PC-3 (cell line): ENCODE measurements around the gene NEXN. TPM values are rescaled to one million over a fixed set of nuclear protein-coding genes. Genes with fewer than 3 reads are reported as not detected.
A peak's percentile ranks its signal among the peaks of the same experiment; 100 is the strongest.

Experiments used
- ATAC-seq: fragments of 200-7000 bp; cut with Tn5 transposase; 2 replicates; pipeline ENCODE4 v1.9.1; 2020; ENCODE audit warnings: mild to moderate bottlenecking, moderate library complexity
- BruUV-seq: library from RNA; stranded (reverse); fragments of 400-500 nt; replicated peaks from 2 replicates; lab custom pipeline; 2021; lab: Mats Ljungman, UMichigan
- CTCF ChIA-PET: fragments of 300-600 bp; sonication (Branson Sonifier 250); formaldehyde crosslinking; loops from one replicate; lab custom pipeline; 2022; ENCODE audit warnings: antibody characterized with exemption; lab: Charles Lee
- POLR2A ChIA-PET: fragments of 300-600 bp; sonication (Branson Sonifier 250); formaldehyde crosslinking; loops from one replicate; lab custom pipeline; 2022; ENCODE audit warnings: antibody characterized with exemption; ENCODE audit not compliant: unreplicated experiment; lab: Charles Lee
- DNase-seq: peaks from one replicate; pipeline ENCODE4 v3.0.0-alpha.2; 2015
- H2AFZ ChIP-seq: fragments of 300-600 bp; sonication (generic); 2 replicates; pipeline ENCODE4 v1.6.0; 2016; ENCODE audit warnings: antibody characterized with exemption, low read length
- H3F3A ChIP-seq: fragments of 300-600 bp; sonication (generic); one replicate; pipeline ENCODE4 v1.6.0; 2017; ENCODE audit warnings: antibody characterized with exemption, low read length, control low read depth, mild to moderate bottlenecking; ENCODE audit not compliant: unreplicated experiment
- H3K27ac ChIP-seq: fragments of 300-600 bp; sonication (generic); 2 replicates; pipeline ENCODE4 v1.5.1; 2016; ENCODE audit warnings: mild to moderate bottlenecking, low read length
- H3K27me3 ChIP-seq: fragments of 300-600 bp; sonication (generic); 2 replicates; pipeline ENCODE4 v1.6.1; 2016; ENCODE audit warnings: low read length, mixed read lengths
- H3K36me3 ChIP-seq: fragments of 300-600 bp; sonication (generic); 2 replicates; pipeline ENCODE4 v1.6.1; 2016; ENCODE audit warnings: low read depth, mixed run types, low read length, mixed read lengths
- H3K4me1 ChIP-seq: fragments of 300-600 bp; sonication (generic); 2 replicates; pipeline ENCODE4 v1.5.1; 2016; ENCODE audit warnings: low read length; ENCODE audit not compliant: insufficient read depth
- H3K4me2 ChIP-seq: fragments of 300-600 bp; sonication (generic); 2 replicates; pipeline ENCODE4 v1.6.0; 2016; ENCODE audit warnings: low read length
- H3K4me3 ChIP-seq: fragments of 300-600 bp; sonication (generic); 2 replicates; pipeline ENCODE4 v1.5.1; 2016; ENCODE audit warnings: mild to moderate bottlenecking, low read length, mixed read lengths
- H3K79me2 ChIP-seq: fragments of 300-600 bp; sonication (generic); 2 replicates; pipeline ENCODE4 v1.6.1; 2017; ENCODE audit warnings: low read length, mixed read lengths
- H3K9ac ChIP-seq: fragments of 300-600 bp; sonication (generic); 2 replicates; pipeline ENCODE4 v1.6.0; 2016; ENCODE audit warnings: mild to moderate bottlenecking, low read length
- H3K9me2 ChIP-seq: fragments of 300-600 bp; sonication (generic); replicated peaks from 2 replicates; pipeline ENCODE4 v1.6.1; 2016; ENCODE audit warnings: mixed run types, low read length, mixed read lengths
- H3K9me3 ChIP-seq: fragments of 300-600 bp; sonication (generic); 2 replicates; pipeline ENCODE4 v1.6.1; 2016; ENCODE audit warnings: low read length, mixed read lengths
- H4K20me1 ChIP-seq: fragments of 300-600 bp; sonication (generic); 2 replicates; pipeline ENCODE4 v1.6.1; 2016; ENCODE audit warnings: low read length, mixed read lengths
- CTCF ChIP-seq: fragments of 300-600 bp; sonication (generic); conservative IDR thresholded peaks from 2 replicates; pipeline ENCODE4 v1.5.1; 2017; ENCODE audit warnings: antibody characterized with exemption, low read depth, mild to moderate bottlenecking, low read length
- EZH2 ChIP-seq: fragments of 300-600 bp; sonication (generic); IDR thresholded peaks from one replicate; pipeline ENCODE4 v1.6.1; 2017; ENCODE audit warnings: antibody characterized with exemption, mild to moderate bottlenecking, low read length; ENCODE audit not compliant: unreplicated experiment
- EZH2phosphoT487 ChIP-seq: fragments of 300-600 bp; sonication (generic); IDR thresholded peaks from 2 replicates; pipeline ENCODE4 v1.6.1; 2018; ENCODE audit warnings: mild to moderate bottlenecking, antibody characterized with exemption, low read length, borderline replicate concordance
- intact Hi-C: fragments of 100-400 bp; cut with micrococcal nuclease; formaldehyde crosslinking; loops from 2 replicates; pipeline ENCODE4 v1.9.0; 2023
- total RNA-seq: library from RNA; depleted of rRNA; stranded (reverse); fragments of >200 nt; gene quantifications from 2 replicates; pipeline ENCODE4 v1.2.3, GENCODE V29; 2014

Gene NEXN
- total RNA-seq, 1 experiment from 2014 or later: 3.5 TPM

- Histone ChIP-seq H3F3A (peaks cover 11% of the 10 kb centered on the region), H4K20me1 (peaks cover 13% of the 10 kb centered on the region), H2AFZ (no peak overlapping the region), H3K27me3 (no peaks in the 10 kb centered on the region), H3K9me2 (no peaks in the 10 kb centered on the region), H3K4me1 (no peaks in the 10 kb centered on the region), H3K4me2 (no peak overlapping the region), H3K27ac (no peak overlapping the region), H3K36me3 (peaks cover 93% of the 10 kb centered on the region), H3K9me3 (no peaks in the 10 kb centered on the region), H3K4me3 (no peak overlapping the region), H3K79me2 (peaks cover 18% of the 10 kb centered on the region; the same call in 1 of the 2 replicates), H3K9ac (no peak overlapping the region)
- intact Hi-C loops: no loop called here
- DNase-seq (no peak), ATAC-seq (no peak)
- TF ChIP-seq EZH2 (no peak), CTCF (no peak), EZH2phosphoT487 (no peak)
- CTCF ChIA-PET: no interaction called here
- POLR2A ChIA-PET: no interaction called here
- no TSS peak for BruUV-seq
Observed at GRCh38 chr1:77951328-77951727, 62.9 kb downstream of the NEXN start.

GRCh38 chr1:77953907-77954306 is 65.5 kb downstream of the NEXN start:
- Histone ChIP-seq H4K20me1 (peaks cover 24% of the 10 kb centered on the region), H3K4me2 (no peak overlapping the region), H3K4me3 (no peak overlapping the region), H2AFZ (no peak overlapping the region), H3K9me2 (no peaks in the 10 kb centered on the region), H3K9ac (no peak overlapping the region), H3K27ac (no peak overlapping the region), H3K36me3 (peaks cover 93% of the 10 kb centered on the region), H3K4me1 (no peaks in the 10 kb centered on the region), H3K27me3 (no peaks in the 10 kb centered on the region), H3F3A (peaks cover 14% of the 10 kb centered on the region), H3K9me3 (no peaks in the 10 kb centered on the region), H3K79me2 (peaks cover 24% of the 10 kb centered on the region; the same call in 1 of the 2 replicates)
- TF ChIP-seq CTCF: no peak
- TF ChIP-seq EZH2: no peak
- TF ChIP-seq EZH2phosphoT487: no peak
- ATAC-seq (no peak), DNase-seq (no peak)
- intact Hi-C loops: no loop called here
- CTCF ChIA-PET: no interaction called here
- BruUV-seq: no TSS peak
- POLR2A ChIA-PET: no interaction called here

GRCh38 chr1:77954521-77954920 is 66.1 kb downstream of the NEXN start:
- no TSS peak for BruUV-seq
- intact Hi-C loops: no loop called here
- H3K9ac ChIP-seq: no peak overlapping the region
- ChIA-PET POLR2A (interaction anchor here (0.6 kb wide), 1 partner anchor 25 kb away, joined by 8 read pairs; no protein-coding TSS in a partner anchor), CTCF (no interaction called here)
- no peak overlapping the region for H2AFZ ChIP-seq
- no peaks in the 10 kb centered on the region for H3K9me3 ChIP-seq
- H3K4me1 ChIP-seq: no peaks in the 10 kb centered on the region
- ATAC-seq: peak; percentile 27; the same call in 1 of the 2 replicates
- no peaks in the 10 kb centered on the region for H3K9me2 ChIP-seq
- no peak overlapping the region for H3K27ac ChIP-seq
- H3K4me3 ChIP-seq: no peak overlapping the region
- no peaks in the 10 kb centered on the region for H3K27me3 ChIP-seq
- H3K79me2 ChIP-seq: peaks cover 25% of the 10 kb centered on the region; the same call in 1 of the 2 replicates
- TF ChIP-seq EZH2 (no peak), CTCF (no peak), EZH2phosphoT487 (no peak)
- H4K20me1 ChIP-seq: peaks cover 26% of the 10 kb centered on the region
- H3F3A ChIP-seq: peaks cover 13% of the 10 kb centered on the region
- no peak overlapping the region for H3K4me2 ChIP-seq
- H3K36me3 ChIP-seq: peaks cover 91% of the 10 kb centered on the region
- DNase-seq: peak; percentile 21
